Measurements from ENCODE around the gene CCSER2. TPM values are rescaled to one million over a fixed set of nuclear protein-coding genes. Genes with fewer than 3 reads are reported as not detected.

CCSER2 gene
- polyA plus RNA-seq, 2 of the 4 experiments (the other 2 are of a cell fraction): 9.2 to 28.2 TPM

DNA sequence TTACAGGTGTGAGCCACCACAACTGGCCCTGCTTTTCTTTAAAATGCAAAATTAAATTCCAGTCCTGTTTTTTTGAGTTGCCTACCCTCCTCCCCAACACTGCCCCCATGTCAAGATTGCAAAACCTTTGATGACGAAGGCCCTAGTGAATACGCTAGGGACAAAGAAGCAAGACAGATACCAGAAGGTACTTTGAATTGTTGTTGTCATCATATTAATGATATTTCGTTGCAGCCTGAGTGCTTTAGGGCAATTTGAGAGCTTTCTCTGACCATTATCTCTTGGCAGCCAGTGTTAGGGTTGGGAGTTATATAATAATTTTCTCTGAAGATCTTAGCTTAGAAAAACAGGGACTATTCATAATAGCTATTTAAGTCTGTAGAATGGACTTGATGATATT, 7.1 kb downstream of the CCSER2 start:
- ATAC-seq: no peak

DNA sequence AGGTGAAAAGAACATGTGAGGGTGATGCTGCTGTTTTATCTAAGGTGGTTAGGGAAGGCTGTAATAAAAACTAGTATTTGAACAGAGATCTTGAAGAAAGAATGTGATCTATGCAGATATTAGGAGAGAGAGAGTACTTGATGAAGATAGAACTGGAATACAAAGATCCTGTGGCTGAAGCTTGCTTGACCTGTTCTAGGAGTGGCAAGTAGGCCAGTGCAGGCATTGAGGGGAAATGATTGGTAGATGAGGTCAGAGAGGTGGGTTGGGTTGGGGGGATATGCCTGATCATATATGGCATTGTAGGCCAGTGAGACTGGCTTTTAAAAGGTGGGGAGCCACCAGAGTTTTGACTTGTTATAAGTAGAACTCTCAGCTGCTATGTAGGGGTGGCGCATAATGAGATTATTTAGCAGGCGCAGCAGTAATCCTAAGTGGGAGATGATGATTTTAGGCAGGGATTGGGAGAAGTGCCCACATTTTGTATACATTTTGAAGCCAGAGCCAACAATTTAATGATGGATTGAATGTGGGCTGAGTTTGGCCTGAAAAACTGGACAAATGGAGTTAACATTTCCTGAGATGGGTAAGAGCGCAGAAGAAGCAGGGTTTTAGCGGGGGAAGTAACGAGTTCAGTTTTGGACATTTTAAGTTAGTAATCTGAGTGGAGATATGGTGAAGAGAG, 8.2 kb downstream of the CCSER2 start:
- ATAC-seq (no peak), DNase-seq (ENCODE audit: low read depth in 1 of 2, low spot score in 1 of 2) (no peak), FAIRE-seq (no peak)
- no peaks in the 10 kb centered on the region for H3K9me3 ChIP-seq
- POLR2A ChIA-PET: no interaction called here
- CTCF ChIA-PET: interaction anchor here (2.2 to 2.5 kb wide), 2 partner anchors 16 to 70 kb away, joined by 5 to 10 read pairs; no protein-coding TSS in a partner anchor
- no peak overlapping the region for H3K27ac ChIP-seq
- no peak overlapping the region for H3K4me3 ChIP-seq
- WGBS (ENCODE audit: missing lambda C conversion rate): 92% methylated on average over 5 of the region's 5 CpGs
- H3K4me2 ChIP-seq: no peak overlapping the region
- TF ChIP-seq RFX5 (IDR thresholded peaks at IDR 0.05): no peak
- no peak for TF ChIP-seq EHF (CRISPR knock-in tag; IDR thresholded peaks at IDR 0.05)
- no peak for TF ChIP-seq HEYL (CRISPR knock-in tag; IDR thresholded peaks at IDR 0.05)
- TF ChIP-seq NPAS2 (CRISPR knock-in tag; IDR thresholded peaks at IDR 0.05; ENCODE audit: borderline replicate concordance): no peak
- no peak for TF ChIP-seq RAD21 (conservative IDR thresholded peaks at IDR 0.05 in 1 of 2, IDR thresholded peaks at IDR 0.05 in 1 of 2)
- no peak for TF ChIP-seq POLR2AphosphoS2 (conservative IDR thresholded peaks at IDR 0.05; ENCODE audit: low read length)
- no peak for TF ChIP-seq FOSB (CRISPR knock-in tag; IDR thresholded peaks at IDR 0.05)
- TF ChIP-seq RCOR1 (IDR thresholded peaks at IDR 0.05; ENCODE audit: low read depth, low read length): no peak
- TF ChIP-seq EP300 (IDR thresholded peaks at IDR 0.05): no peak
- TF ChIP-seq ESRRA (IDR thresholded peaks at IDR 0.05; ENCODE audit: borderline replicate concordance, low read length): no peak
- TF ChIP-seq, protein P1, sequence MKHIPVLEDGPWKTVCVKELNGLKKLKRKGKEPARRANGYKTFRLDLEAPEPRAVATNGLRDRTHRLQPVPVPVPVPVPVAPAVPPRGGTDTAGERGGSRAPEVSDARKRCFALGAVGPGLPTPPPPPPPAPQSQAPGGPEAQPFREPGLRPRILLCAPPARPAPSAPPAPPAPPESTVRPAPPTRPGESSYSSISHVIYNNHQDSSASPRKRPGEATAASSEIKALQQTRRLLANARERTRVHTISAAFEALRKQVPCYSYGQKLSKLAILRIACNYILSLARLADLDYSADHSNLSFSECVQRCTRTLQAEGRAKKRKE (CRISPR knock-in tag; IDR thresholded peaks at IDR 0.05; ENCODE audit: low read depth): no peak
- no peak for TF ChIP-seq HOXA7 (CRISPR knock-in tag; IDR thresholded peaks at IDR 0.05)
- no peak for TF ChIP-seq RNF2 (IDR thresholded peaks at IDR 0.05; ENCODE audit: borderline replicate concordance, low read depth)
- TF ChIP-seq, protein P2, sequence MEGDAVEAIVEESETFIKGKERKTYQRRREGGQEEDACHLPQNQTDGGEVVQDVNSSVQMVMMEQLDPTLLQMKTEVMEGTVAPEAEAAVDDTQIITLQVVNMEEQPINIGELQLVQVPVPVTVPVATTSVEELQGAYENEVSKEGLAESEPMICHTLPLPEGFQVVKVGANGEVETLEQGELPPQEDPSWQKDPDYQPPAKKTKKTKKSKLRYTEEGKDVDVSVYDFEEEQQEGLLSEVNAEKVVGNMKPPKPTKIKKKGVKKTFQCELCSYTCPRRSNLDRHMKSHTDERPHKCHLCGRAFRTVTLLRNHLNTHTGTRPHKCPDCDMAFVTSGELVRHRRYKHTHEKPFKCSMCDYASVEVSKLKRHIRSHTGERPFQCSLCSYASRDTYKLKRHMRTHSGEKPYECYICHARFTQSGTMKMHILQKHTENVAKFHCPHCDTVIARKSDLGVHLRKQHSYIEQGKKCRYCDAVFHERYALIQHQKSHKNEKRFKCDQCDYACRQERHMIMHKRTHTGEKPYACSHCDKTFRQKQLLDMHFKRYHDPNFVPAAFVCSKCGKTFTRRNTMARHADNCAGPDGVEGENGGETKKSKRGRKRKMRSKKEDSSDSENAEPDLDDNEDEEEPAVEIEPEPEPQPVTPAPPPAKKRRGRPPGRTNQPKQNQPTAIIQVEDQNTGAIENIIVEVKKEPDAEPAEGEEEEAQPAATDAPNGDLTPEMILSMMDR (IDR thresholded peaks at IDR 0.05): no peak
- TF ChIP-seq, protein P3, sequence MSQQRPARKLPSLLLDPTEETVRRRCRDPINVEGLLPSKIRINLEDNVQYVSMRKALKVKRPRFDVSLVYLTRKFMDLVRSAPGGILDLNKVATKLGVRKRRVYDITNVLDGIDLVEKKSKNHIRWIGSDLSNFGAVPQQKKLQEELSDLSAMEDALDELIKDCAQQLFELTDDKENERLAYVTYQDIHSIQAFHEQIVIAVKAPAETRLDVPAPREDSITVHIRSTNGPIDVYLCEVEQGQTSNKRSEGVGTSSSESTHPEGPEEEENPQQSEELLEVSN (IDR thresholded peaks at IDR 0.05; ENCODE audit: borderline replicate concordance, low read depth): no peak
- no peak for TF ChIP-seq PHF8 (IDR thresholded peaks at IDR 0.05; ENCODE audit: borderline replicate concordance, low read depth)
- no peak for TF ChIP-seq ZNF302 (CRISPR knock-in tag; IDR thresholded peaks at IDR 0.05)
- no peak for TF ChIP-seq MAFK (IDR thresholded peaks at IDR 0.05; ENCODE audit: partially characterized antibody)
- TF ChIP-seq KDM1A (IDR thresholded peaks at IDR 0.05; ENCODE audit: low read depth): no peak
- TF ChIP-seq CHD2 (IDR thresholded peaks at IDR 0.05; ENCODE audit: low read length, partially characterized antibody): no peak
- H3K4me1 ChIP-seq: peaks cover 12% of the 10 kb centered on the region; the same call in 2 of the 3 replicates

More for the DNA sequence above, 7.1 kb downstream of the CCSER2 start:
- Histone ChIP-seq H3K27ac (no peak overlapping the region), H3K4me2 (no peak overlapping the region), H3K9me3 (no peaks in the 10 kb centered on the region), H3K4me1 (peaks cover 17% of the 10 kb centered on the region; the same call in 2 of the 3 replicates), H3K4me3 (no peak overlapping the region)
- 90% methylated on average over 3 of the region's 3 CpGs for WGBS (ENCODE audit: missing lambda C conversion rate)
- FAIRE-seq (no peak), DNase-seq (ENCODE audit: low read depth in 1 of 2, low spot score in 1 of 2) (no peak)
- TF ChIP-seq JUN (IDR thresholded peaks at IDR 0.05) (no peak), CHD2 (IDR thresholded peaks at IDR 0.05; ENCODE audit: low read length, partially characterized antibody) (no peak), PHF8 (IDR thresholded peaks at IDR 0.05; ENCODE audit: borderline replicate concordance, low read depth) (no peak), FOSL2 (IDR thresholded peaks at IDR 0.05) (no peak), FOSL2 (CRISPR knock-in tag; IDR thresholded peaks at IDR 0.05) (no peak), RCOR1 (IDR thresholded peaks at IDR 0.05; ENCODE audit: low read depth, low read length) (no peak)
- ChIA-PET CTCF (interaction anchor here (2.1 to 2.5 kb wide), 2 partner anchors 17 to 202 kb away, joined by 9 to 12 read pairs; no protein-coding TSS in a partner anchor), POLR2A (no interaction called here)

All from A549 (cell line).